Lower lobe of right lung (tissue), 2 donors: ENCODE measurements around the gene CCNI. TPM values are rescaled to one million over a fixed set of nuclear protein-coding genes. Genes with fewer than 3 reads are reported as not detected.
"Not testable (repeated sequence)": the region's sequence is repeated elsewhere in the genome, so short reads cannot be mapped to it uniquely, and the experiment has no call there.

Source experiments
- ATAC-seq, 2 donors: fragments of 200-7000 bp; cut with Tn5 transposase; one replicate each; pipeline ENCODE4 v1.9.1; 2020 to 2022; ENCODE audit warnings: mild to moderate bottlenecking in 2 of 2, moderate library complexity in 2 of 2
- DNase-seq: peaks from one replicate; pipeline ENCODE4 v3.0.0-alpha.2; 2020
- H3K27ac ChIP-seq: fragments of 200-600 bp; one replicate; pipeline ENCODE4 v1.8.0; 2022
- H3K27me3 ChIP-seq: fragments of 200-600 bp; one replicate; pipeline ENCODE4 v1.8.0; 2022; ENCODE audit warnings: low read depth
- H3K36me3 ChIP-seq: fragments of 200-600 bp; one replicate; pipeline ENCODE4 v1.8.0; 2022; ENCODE audit warnings: mild to moderate bottlenecking
- H3K4me1 ChIP-seq: fragments of 200-600 bp; one replicate; pipeline ENCODE4 v1.8.0; 2022
- H3K4me3 ChIP-seq: fragments of 200-600 bp; one replicate; pipeline ENCODE4 v1.8.0; 2022; ENCODE audit warnings: mild to moderate bottlenecking
- H3K9me3 ChIP-seq: fragments of 200-600 bp; one replicate; pipeline ENCODE4 v1.8.0; 2022
- intact Hi-C: fragments of 100-400 bp; cut with DNase I; formaldehyde crosslinking; loops from one replicate; pipeline ENCODE4 v1.11.0; 2022
- total RNA-seq: library from RNA; stranded (reverse); fragmentation: NEBNext Ultra II Directional; extraction: Animal tissue kit (Norgen Biotek cat#: 25700); gene quantifications from one replicate; pipeline ENCODE4 v1.2.1, GENCODE V29; 2021
- TF ChIP-seq, protein P1 (sequence below): fragments of 200-600 bp; IDR thresholded peaks from one replicate; pipeline ENCODE4 v1.8.0; 2022; ENCODE audit warnings: antibody characterized with exemption, mild to moderate bottlenecking
- donor health status: DM: no; HTN: yes; CAD: no; lungs with severe emphysema.

Gene CCNI
- total RNA-seq, 1 donor from 2014 or later, result 327 TPM

- no peak overlapping the region for H3K27ac ChIP-seq
- DNase-seq, result no peak
- ATAC-seq, result no peak
Measured at GRCh38 chr4:77036206-77036605, 39.6 kb downstream of the CCNI start.

DNA sequence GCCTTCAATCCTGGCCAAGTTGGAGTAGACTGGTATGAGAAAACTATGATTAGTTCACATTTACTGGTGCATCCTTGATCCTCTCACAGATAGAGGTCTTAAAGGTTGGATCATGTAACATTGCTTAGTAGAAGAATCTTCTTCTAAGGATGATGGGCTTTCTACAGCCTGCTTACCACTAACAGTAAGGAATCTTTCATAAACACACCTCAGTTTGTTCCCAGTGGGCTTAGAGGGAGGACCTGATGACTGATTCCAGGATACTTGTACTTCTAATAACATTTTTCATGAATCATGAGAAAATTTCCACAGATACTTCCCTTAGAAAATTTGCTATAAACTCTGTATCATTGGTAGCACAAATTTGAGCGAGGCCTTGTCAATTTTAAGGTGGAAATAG is 40.6 kb downstream of the CCNI start:
- DNase-seq, result no peak
- TF ChIP-seq, protein P1, sequence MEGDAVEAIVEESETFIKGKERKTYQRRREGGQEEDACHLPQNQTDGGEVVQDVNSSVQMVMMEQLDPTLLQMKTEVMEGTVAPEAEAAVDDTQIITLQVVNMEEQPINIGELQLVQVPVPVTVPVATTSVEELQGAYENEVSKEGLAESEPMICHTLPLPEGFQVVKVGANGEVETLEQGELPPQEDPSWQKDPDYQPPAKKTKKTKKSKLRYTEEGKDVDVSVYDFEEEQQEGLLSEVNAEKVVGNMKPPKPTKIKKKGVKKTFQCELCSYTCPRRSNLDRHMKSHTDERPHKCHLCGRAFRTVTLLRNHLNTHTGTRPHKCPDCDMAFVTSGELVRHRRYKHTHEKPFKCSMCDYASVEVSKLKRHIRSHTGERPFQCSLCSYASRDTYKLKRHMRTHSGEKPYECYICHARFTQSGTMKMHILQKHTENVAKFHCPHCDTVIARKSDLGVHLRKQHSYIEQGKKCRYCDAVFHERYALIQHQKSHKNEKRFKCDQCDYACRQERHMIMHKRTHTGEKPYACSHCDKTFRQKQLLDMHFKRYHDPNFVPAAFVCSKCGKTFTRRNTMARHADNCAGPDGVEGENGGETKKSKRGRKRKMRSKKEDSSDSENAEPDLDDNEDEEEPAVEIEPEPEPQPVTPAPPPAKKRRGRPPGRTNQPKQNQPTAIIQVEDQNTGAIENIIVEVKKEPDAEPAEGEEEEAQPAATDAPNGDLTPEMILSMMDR, result no peak
- Histone ChIP-seq H3K27me3 (no peaks in the 10 kb centered on the region), H3K36me3 (peaks cover 58% of the 10 kb centered on the region), H3K27ac (no peak overlapping the region), H3K9me3 (no peaks in the 10 kb centered on the region), H3K4me1 (no peaks in the 10 kb centered on the region), H3K4me3 (no peak overlapping the region)
- ATAC-seq, result no peak
- intact Hi-C loops, result no loop called here

More at GRCh38 chr4:77036206-77036605, 39.6 kb downstream of the CCNI start:
- Histone ChIP-seq H3K4me3 (no peak overlapping the region), H3K4me1 (peaks cover 5% of the 10 kb centered on the region), H3K27me3 (no peaks in the 10 kb centered on the region), H3K36me3 (peaks cover 48% of the 10 kb centered on the region), H3K9me3 (no peaks in the 10 kb centered on the region)
- intact Hi-C loops, result no loop called here
- TF ChIP-seq, protein P1, result no peak

DNA sequence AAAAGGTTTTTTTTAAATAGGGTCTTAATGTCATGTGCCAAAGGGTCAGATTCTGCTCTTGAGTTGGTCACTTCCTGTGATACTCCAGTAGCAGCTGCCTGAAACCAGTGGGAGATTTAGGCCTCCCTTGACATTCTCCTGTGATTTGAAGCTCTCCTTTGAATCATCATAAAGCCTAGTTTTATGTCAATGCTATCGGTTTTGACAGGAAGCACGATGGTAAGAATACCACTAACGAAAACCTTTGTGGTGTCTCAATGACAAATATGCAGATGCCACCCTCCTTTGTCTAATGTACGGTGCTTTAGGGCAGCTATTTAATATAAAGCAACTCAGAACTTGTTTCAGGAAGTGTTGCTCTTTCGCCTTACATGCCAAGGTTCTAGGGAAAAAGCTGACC is 44.2 kb downstream of the CCNI start:
- no peaks in the 10 kb centered on the region for H3K27me3 ChIP-seq
- peaks cover 91% of the 10 kb centered on the region for H3K36me3 ChIP-seq
- no peak for ATAC-seq
- no peak for DNase-seq
- no peaks in the 10 kb centered on the region for H3K9me3 ChIP-seq
- intact Hi-C loops, result no loop called here
- H3K4me3 ChIP-seq, result no peak overlapping the region
- H3K27ac ChIP-seq, result no peak overlapping the region
- TF ChIP-seq, protein P1, result no peak
- no peaks in the 10 kb centered on the region for H3K4me1 ChIP-seq

GRCh38 chr4:77029757-77030156 is 46.0 kb downstream of the CCNI start:
- intact Hi-C loops, ATAC-seq: not testable (repeated sequence)
- peaks cover 92% of the 10 kb centered on the region for H3K36me3 ChIP-seq

GRCh38 chr4:77028246-77028645 is 47.5 kb downstream of the CCNI start:
- DNase-seq (no peak), ATAC-seq (no peak)
- TF ChIP-seq, protein P1, result no peak
- Histone ChIP-seq H3K4me1 (no peaks in the 10 kb centered on the region), H3K4me3 (no peak overlapping the region), H3K27me3 (no peaks in the 10 kb centered on the region), H3K36me3 (peaks cover 90% of the 10 kb centered on the region), H3K9me3 (no peaks in the 10 kb centered on the region), H3K27ac (no peak overlapping the region)
- intact Hi-C loops, result no loop called here

More at GRCh38 chr4:77029757-77030156, 46.0 kb downstream of the CCNI start:
- H3K4me1 ChIP-seq, H3K9me3 ChIP-seq, H3K27ac ChIP-seq, DNase-seq, H3K27me3 ChIP-seq, H3K4me3 ChIP-seq: not testable (repeated sequence)

DNA sequence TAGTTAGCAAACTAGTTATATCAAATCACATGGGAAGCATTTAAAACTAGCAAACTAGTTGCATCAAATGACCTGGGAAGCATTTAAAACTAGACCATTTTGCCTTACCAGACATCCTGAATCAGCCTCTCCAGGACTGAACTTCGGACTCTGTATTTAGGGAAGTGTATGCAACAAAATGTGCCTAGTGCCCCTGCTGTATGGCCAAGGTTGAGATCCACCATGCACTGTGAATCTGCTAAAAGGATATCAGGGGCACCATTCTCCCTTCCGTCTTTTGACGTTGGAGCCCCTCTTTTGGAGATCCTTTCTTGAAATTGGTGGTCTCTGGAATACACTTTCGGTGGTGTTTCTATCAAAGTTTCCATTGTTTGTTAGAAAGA is 49.5 kb downstream of the CCNI start:
- DNase-seq (no peak), ATAC-seq (no peak)
- Histone ChIP-seq H3K9me3 (no peaks in the 10 kb centered on the region), H3K4me1 (peaks cover 15% of the 10 kb centered on the region), H3K4me3 (no peak overlapping the region), H3K27me3 (no peaks in the 10 kb centered on the region), H3K27ac (no peak overlapping the region), H3K36me3 (peaks cover 83% of the 10 kb centered on the region)
- intact Hi-C loops, result no loop called here
- TF ChIP-seq, protein P1, result no peak
